Muscle of arm (tissue), 12 donors: Measurements from ENCODE around the gene GLYR1. TPM values are rescaled to one million over a fixed set of nuclear protein-coding genes. Genes with fewer than 3 reads are reported as not detected.

Experiments used
- DNase-seq: peaks from one replicate; pipeline ENCODE4 v3.0.0-alpha.2; 2013
- polyA plus RNA-seq, 12 donors: library from polyadenylated mRNA; unstranded; fragments of 120-200 nt; gene quantifications; one replicate each; pipeline ENCODE4 v1.2.1, GENCODE V29; 2013; ENCODE audit not compliant: insufficient read length in 12 of 12

GLYR1 gene
- polyA plus RNA-seq, 12 donors, result 47.7 to 64.0 (median 56.2) TPM; not detected in 1

DNA sequence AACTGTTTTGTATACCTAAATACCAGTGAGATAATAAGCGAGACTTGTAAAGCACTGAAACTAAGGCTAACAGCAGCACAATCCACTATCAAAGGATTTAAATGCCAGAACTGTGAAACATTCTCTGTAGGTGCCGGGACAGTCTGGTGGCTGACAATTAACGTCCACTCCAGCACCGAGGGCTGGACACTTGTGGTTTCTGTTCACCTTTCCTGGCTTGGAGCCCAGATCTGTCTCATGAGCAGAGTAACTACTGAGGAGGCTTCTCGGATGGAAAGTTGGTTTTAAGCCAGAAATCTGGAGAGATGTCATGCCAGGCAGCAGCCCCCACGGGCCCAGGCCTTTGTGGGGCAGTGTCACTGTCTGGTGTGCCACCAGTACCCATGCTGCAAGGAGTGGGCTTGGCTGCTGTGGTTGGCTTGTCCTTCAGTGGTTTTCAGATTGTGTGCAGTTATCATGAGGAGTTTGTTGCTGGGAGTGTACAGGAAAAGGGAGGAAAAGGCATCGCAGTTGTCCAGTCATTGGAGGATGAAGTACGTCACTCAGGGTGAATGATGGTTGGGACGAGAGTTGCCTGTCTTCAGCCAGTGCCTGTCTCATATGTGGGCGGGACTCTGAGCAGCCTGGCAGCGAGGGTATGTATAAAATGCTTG lies 35.7 kb upstream of the GLYR1 start:
- DNase-seq, result no peak

DNA sequence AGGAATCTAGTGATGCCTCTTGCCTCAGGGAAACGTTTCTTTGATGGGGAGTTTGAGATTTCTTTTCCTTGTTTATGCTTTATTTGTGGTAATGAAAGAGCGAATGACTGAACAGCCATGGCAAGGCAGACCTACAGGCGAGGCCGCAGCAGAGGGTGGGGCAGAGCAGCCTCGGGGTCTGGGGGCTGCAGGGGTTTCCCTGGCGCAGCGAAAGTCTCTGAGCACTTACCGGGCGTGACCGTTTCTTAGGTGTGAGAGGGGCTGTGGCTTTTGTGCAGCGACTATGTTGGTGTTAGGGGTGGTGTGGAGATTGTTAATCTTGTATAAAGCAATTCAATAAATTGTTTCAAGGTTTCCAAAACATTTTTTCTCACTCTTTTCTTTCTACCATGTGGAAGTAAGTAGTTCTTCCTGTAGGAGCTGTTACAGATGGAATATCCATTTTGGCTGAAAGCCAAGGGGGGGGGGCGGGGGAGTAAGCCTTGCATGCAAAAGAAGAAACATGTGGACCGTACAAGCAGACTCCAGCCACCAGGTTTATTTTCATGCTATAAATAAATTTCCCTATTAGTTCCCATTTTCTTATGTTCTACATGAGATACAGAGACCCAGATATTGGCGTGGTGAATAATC lies 35.0 kb upstream of the GLYR1 start:
- DNase-seq, result peak; percentile 55

DNA sequence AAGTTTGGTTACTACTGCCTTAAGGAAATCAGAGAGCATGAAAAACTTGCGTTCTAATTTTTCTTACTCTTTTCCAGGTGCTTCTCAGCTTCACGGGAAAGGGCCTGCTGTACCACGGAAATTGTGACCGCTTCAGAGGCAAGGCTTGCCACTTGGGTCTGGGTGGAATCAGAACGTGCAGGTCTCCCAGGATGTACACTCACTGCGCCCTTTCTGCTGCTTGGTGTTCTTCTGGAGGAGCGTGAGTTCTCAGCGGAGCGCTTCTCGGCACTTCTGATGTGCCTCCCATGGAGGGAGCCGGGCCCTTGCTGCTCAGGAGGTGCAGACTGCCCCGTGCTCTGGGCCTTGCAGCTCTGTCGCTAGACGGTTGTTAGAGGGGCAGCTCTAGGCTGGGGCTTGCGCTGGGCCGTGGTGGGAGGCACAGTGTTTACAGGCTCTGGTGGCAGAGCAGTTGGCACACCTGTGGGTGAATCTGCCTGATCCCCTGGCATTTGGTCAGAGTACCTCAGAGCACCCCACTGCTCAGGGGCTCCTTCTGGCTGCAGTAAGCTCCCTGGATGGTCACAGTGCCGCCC lies 33.0 kb upstream of the GLYR1 start:
- no peak for DNase-seq

DNA sequence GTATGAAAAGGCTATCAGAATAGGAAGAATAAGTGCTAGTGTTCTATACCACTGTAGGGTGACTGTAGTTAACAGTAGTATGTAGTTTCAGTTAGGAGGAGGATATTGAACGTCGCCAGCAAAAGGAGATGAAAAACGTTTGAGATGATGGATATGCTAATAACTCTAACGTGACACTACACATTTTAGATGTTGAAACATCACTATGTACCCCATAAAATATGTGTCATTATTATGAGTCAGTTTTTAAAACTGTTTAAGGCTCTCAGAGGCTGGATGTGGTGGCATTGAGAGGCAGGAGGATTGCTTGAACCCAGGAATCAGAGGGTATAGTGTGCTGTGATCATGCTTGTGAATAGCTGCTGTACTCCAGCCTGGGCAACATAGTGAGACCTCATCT lies 32.0 kb upstream of the GLYR1 start:
- DNase-seq, result no peak

DNA sequence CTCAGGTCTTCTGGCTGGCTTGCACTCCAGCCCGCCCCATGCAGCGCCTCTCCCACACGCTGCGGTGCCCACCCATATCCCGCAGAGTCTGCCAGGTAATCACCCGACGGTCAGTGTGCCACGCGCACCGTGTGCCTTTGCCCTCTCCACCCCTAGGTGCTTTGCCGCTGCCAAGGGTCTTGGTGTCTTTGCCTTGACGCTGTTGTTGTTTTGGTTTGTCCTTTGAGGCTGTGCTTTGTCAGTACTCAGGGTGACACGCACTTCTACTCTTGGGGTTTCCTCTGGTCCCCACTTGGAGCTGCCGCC lies 30.2 kb upstream of the GLYR1 start:
- no peak for DNase-seq

DNA sequence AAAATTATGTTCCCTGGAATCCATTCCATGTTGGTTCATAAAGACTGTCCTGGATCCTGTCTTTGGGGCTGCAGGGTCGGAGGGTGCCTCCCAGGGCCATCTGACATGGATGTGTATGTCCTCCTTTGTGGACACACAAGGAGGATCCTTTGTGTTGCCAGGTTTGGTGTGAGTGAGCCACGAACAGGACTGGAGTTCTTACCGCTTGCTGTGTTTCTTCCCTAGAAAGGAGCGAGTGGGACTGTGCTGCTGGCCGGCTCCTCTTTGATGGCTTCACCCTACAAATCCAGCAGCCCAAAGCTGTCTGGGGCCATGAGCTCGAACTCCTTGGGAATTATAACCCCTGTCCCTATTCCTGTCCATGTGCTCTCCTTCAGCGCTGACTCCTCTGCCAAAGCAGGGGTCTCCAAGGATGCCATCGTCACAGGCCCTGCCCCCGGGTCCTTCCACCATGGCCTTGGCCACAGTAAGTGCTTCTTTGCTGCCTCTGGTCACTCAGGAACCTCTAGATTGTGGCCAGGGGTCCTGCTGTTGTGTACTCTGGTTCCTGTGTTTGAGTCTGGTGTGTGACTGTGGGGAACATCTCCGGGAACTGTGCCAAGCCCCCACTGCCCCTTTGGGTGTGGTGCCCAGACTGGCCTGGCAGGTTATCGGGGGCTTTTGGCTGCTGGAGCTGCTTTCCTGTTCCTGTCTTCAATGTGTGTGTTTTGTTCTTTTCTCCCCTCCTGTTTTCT lies 29.7 kb upstream of the GLYR1 start:
- DNase-seq, result no peak

DNA sequence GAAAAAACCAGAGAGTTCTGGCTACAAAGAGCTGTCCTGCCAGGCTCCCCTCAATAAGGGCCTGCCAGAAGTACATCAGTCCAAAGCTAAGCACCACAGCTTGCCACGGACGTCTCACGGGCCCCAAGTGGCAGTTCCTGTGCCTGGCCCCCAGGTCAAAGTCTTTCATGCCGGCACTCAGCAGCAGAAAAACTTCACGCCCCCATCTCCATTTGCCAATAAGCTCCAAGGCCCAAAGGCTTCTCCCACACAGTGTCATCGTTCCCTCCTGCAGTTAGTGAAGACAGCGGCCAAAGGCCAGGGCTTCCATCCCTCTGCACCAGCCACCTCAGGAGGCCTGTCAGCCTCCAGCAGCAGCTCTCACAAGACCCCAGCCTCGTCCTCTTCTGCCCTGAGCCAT lies 27.6 kb upstream of the GLYR1 start:
- no peak for DNase-seq

DNA sequence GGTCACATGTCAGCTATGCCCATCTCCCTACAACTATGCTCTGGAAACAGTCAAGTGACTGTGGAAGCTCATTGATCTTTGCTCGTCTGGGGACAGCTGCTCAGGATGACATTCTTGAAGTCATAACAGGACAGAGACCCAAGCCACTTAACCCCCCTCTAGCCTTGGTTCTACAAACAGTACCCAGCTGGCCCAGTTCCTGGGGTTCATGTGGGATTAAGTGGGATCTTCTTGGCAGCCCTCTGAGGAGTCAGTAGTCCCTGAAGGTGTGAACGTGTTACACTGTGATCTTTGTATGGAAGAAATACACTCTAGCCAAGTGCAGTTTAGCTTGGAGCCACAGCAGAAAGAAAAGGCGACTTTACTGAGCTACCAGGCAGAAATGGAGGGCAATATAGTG lies 26.0 kb upstream of the GLYR1 start:
- DNase-seq, result no peak

DNA sequence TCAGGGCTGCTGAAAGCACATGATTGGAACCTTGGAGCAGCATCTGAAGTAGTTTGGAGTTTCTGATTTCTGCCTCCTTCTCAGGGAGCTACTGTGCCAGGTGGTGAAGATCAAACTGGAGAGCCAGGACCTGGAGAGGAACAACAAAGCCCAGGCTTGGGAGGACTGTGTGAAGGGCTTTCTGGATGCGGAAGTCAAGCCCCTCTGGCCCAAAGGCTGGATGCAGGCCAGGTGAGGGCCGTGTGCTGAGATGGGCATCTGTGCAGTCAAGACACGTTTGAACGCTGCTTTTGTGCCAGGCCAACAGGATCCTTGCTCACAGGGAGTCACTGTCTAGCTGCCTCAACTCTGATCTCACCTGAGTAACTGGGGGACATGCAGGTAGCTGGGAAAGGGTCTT lies 24.0 kb upstream of the GLYR1 start:
- DNase-seq, result no peak

DNA sequence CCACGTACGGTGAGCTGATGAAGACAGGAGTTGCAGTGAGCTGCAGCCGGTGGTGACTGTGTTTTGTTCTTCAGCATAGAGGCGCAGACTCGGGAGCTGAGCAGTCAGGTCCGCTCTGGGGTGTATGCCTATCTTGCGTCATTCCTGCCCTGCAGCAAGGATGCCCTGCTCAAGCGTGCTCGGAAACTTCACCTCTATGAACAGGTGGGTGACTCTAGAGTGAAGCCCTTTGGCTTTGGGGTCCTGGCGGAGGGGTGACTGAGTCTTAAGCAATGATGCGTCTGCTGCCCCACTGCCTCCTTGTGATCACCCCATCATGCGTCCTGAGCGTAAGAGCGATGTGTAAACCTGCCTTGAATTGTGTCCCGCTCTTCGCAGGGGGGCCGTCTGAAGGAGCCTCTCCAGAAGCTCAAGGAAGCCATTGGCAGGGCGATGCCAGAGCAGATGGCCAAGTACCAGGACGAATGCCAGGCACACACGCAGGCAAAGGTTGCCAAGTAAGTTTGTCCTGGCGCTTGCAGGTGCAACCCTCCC lies 23.1 kb upstream of the GLYR1 start:
- DNase-seq, result no peak

DNA sequence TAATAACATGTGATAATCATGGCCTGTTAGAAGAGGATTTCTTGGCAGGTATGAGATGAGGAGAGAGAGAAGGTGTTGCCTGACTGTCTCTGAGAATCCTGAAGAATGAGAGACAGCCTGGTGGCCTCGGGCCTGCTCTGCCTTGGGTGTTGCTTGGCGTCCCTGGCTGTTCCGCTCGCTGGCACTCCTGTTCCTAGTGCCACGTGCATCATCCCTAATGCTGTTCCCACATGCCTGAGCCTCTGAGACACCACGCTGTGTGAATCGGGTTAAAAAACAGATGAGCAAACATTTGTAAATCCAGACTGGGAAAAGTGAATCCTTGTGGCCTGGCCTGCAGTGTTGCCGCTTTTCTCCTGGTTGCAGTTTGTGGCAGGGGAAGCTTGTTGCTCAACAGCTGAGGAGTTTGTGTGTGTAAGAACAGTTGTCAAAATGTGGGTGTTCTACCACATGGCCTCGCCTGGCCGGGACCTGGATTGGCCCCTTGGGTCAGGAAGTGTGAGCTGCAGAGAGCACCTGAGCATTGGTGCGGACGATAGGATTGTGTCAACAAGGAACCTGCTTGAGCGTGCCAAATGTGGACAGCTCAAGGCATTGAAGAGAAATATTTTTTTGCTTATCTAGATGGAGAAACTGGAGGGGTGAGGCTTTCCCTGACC lies 22.2 kb upstream of the GLYR1 start:
- DNase-seq, result no peak

DNA sequence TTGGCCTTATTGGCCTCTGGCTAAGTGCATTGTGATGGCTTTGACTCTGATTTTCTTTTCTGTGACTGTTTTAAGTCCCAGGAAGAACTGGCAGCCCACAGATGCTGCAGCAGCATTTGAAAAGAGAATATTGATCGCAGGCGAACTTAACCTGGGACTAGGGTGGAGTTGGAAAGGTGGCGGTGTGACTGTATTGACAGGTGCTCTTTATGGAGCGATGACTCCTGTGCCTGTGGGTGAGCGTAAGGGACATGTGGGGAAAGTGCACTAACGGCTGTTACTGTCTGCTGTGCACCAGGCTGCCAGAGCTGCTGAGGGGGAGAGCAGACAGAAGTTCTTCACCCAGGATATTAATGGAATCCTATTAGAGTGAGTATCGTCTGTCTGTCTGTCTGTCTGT lies 21.4 kb upstream of the GLYR1 start:
- DNase-seq, result no peak

DNA sequence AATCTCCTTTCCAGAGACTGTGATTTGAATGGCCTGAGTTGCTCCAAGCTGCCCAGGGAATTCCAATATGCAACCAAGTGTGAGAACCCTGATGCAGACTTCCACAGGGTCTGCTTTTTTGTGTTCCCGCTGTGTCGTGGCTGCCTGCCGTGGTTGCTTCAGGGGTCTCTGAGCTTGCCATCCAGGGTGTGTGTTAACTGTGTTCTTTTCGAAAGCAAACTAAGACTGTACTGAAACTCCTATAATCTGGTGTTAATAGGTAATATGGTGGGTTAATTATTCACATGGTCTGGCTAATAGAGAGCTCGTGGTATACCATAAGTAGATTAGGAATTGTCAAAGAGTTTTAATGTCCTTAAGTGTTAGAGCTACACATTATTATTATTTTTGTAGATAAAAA lies 20.9 kb upstream of the GLYR1 start:
- no peak for DNase-seq

DNA sequence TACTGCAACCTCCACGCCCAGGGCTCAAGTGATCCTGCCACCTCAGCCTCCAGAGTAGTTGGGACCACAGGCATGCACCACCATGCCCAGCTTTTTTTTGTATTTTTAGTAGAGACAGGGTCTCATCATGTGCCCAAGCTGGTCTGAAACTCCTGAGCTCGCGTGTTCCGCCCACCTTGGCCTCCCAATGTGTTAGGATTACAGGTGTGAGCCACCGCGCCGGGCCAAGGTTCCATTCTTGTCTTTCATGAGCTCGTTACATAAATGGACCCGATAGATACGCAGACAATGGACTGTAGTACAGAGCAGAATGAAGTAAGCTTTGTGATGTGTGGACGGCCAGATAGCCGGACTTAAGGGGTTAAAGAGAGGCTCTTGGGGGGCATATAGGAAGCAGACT lies 19.5 kb upstream of the GLYR1 start:
- no peak for DNase-seq

DNA sequence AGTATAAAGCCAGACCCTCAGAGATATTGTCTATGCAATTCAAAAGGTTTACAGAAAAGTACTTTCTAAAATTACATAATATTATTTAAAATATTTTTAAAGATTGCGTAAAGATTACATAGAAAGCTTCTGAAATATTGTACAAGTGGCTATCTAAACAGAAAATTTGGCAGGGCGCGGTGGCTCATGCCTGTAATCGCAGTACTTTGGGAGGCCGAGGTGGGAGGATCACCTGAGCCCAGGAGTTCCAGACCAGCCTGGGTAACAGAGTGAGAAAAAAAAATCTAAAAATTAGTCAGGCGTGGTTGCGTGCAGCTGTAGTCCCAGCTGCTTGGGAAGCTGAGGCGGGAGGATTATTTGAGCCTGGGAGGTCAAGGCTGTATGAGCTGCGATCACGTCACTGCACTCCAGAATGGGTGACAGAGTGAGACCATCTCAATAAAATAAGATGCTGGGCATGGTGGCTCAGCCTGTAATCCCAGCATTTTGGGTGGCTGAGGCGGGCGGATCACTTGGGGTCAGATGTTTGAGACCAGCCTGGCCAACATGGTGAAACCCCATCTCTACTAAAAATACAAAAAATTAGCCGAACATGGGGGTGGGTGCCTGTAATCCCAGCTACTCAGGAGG lies 18.3 kb upstream of the GLYR1 start:
- no peak for DNase-seq

DNA sequence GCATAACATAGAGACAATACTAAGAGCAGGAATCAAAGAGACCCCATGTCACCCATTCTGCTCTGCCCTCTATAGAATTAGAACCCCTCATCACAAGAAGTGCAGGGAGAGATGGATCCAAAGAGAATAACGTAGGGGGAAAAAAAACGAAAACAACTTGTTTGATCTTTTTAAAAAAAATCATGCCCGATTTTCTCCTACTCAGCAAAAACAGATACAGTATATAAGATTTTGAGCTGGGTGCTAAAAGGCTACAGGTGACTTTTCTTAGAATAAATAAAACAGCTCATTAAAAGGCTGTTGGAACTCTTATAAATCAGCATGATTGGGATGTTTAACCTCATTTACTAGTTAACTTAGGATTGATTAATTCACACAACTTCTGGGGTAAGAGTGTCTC lies 17.6 kb upstream of the GLYR1 start:
- DNase-seq, result no peak

DNA sequence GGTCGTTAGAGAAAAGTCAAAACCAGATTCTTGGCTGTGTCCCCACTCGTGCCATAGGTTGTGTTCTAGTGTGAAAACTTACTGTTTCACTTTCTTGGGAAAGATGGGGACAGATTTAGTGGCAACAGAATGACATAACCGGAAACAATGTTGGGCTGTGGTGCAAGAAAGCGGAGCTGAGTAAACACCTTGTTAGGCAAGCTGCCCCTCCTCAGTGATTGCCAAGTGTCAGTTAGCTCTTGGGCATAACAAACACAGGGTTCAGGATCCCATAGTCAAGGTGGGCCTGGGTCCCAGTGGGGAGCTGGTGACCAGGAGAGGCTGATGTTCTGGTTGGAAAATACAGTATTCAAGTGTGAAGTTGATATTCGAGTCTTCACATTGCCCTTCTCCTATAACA lies 15.6 kb upstream of the GLYR1 start:
- no peak for DNase-seq

DNA sequence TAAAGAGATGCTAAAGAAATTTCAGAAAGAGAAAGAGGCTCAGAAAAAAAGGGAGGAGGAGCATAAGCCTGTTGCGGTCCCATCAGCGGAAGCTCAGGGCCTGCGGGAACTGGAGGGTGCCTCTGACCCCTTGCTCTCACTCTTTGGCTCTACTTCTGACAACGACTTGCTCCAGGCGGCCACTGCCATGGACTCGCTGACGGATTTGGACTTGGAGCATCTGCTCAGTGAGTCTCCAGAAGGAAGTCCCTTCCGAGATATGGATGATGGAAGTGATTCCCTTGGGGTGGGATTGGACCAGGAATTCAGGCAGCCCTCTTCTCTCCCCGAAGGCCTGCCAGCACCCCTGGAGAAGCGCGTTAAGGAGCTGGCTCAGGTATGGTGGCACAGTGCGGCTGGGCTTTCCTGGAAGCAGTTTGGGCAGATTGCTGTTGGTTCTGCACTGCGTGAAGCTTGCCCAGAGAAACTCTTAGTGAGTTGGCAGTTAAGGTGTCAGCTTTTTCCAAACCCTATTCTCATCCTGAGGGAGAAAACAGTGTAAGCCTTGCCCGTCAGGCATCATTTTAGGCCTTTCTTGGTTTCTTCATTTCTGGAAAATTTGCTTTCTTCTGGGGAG lies 13.7 kb upstream of the GLYR1 start:
- DNase-seq, result no peak

DNA sequence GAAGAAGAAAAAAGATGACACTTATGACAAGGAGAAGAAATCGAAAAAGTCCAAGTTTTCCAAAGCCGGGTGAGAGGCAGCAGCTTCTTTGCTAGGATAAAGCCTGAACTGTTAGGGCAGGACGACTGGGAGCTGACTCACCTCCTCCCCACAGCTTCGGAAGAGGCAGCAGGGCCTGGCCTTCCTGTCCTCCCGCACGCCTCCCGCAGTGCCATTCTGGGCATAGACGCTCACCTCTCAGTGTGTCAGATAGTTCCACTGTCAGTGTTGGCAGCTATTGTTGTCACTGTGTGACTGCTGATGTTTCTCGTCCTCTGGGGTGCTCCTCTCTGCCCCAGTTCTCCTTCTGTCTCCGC lies 12.8 kb upstream of the GLYR1 start:
- DNase-seq, result no peak

DNA sequence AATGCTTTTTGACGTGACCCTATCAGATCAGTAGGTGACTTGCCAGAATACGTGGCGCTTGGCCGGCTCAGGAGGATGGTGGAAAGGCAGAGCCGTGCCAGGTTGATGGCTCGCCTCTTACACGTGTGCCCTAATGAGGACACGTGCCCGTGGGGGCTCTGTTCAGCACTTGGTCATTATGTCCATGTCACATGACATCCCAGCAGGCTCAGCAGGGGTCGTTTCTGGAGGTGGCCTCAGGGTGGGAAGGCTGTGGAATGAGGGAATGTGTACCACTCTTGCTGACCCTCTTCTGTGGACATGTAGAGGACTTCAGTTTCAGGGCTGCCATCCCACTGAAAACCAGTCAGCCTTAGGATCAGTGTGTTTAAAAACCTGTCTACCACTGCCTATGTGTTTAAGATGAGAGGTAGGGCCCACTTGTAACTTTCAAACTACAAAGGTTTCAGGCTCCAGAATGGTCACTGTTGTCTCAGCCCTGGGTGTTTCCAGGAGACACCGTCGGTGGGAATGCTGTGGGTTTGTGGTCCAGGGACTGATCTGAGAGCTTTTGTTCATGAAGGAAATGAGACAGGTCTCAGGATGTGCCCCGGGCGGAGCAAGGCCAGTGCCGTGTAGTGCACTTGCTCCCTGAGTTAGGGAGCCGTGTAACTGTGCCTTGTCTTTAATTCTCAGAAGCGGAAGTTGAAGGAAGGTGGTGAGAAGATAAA lies 12.3 kb upstream of the GLYR1 start:
- DNase-seq, result no peak

DNA sequence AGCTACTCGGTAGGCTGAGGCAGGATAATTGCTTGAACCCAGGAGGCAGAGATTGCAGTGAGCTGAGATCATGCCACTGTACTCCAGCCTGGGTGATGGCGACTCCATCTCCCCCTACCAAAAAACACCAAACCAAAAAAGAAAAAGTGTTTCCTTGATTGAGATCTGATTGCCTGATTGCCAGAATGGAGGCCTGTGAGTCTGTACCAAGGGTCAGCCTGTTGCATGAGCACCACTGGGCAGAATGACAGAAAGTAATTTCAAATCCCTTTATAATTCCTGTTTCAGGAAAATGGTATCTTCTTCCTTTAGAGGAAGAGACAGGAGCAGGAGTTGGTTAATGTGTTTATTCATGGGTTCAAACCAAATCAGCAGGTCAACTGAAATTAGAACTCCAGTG lies 8.7 kb upstream of the GLYR1 start:
- DNase-seq, result no peak
